AG04450 (cell line): ENCODE data around the gene KIF26A. TPM values are rescaled to one million over a fixed set of nuclear protein-coding genes. Genes with fewer than 3 reads are reported as not detected.

Source experiments
- CTCF ChIA-PET: fragments of 300-600, 350-600 bp; formaldehyde crosslinking; extraction: SDS; loops from one replicate; lab custom pipeline; 2022; ENCODE audit warnings: antibody characterized with exemption, inconsistent platforms; lab: Charles Lee
- POLR2A ChIA-PET: fragments of 350-600 bp; formaldehyde crosslinking; extraction: SDS; loops from one replicate; lab custom pipeline; 2021; ENCODE audit warnings: antibody characterized with exemption, inconsistent platforms; lab: Yijun Ruan, JAX
- DNase-seq: peaks from one replicate; pipeline ENCODE4 v3.0.0-alpha.2; 2011; ENCODE audit warnings: low read depth, low spot score
- H3K27ac ChIP-seq: one replicate; pipeline ENCODE4 v1.5.1; 2012; ENCODE audit warnings: low read depth, low read length, control low read depth
- H3K27me3 ChIP-seq: one replicate; pipeline ENCODE4 v1.6.0; 2012; ENCODE audit warnings: low read length; ENCODE audit not compliant: control insufficient read depth, insufficient read depth
- H3K4me3 ChIP-seq: 2 replicates; pipeline ENCODE4 v1.5.1; 2011; ENCODE audit warnings: mild to moderate bottlenecking, low read depth, low read length, control low read depth
- H3K9me3 ChIP-seq: 2 replicates; pipeline ENCODE4 v1.5.1; 2012; ENCODE audit warnings: low read length; ENCODE audit not compliant: control insufficient read depth, insufficient read depth
- polyA plus RNA-seq: library from polyadenylated mRNA; depleted of rRNA; stranded (reverse); fragments of >200 nt; gene quantifications from 2 replicates; pipeline ENCODE4 v1.2.3, GENCODE V29; 2011
- TF ChIP-seq, protein P1 (sequence below): IDR thresholded peaks from 2 replicates; pipeline ENCODE4 v1.5.1; 2011; ENCODE audit warnings: low read depth, low read length, control low read depth, inconsistent platforms

The KIF26A gene
- polyA plus RNA-seq, 1 experiment, result not detected

DNA sequence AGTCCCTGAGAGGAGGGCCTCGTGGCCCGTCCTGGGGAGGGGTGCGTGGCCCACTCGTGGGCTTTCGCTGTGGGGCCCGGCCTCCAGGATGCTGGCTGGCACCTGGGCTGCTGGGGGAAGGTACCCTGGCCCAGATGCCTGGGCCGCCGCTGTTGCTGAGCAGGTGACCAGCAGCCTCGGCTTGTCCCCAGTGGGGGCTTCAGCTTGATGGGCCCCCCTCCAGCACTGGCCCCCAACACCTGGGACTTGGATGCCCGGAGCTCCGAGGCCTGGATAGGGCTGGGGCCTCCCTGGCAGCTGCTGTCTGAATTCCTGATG lies 10.8 kb downstream of the KIF26A start:
- TF ChIP-seq, protein P1, sequence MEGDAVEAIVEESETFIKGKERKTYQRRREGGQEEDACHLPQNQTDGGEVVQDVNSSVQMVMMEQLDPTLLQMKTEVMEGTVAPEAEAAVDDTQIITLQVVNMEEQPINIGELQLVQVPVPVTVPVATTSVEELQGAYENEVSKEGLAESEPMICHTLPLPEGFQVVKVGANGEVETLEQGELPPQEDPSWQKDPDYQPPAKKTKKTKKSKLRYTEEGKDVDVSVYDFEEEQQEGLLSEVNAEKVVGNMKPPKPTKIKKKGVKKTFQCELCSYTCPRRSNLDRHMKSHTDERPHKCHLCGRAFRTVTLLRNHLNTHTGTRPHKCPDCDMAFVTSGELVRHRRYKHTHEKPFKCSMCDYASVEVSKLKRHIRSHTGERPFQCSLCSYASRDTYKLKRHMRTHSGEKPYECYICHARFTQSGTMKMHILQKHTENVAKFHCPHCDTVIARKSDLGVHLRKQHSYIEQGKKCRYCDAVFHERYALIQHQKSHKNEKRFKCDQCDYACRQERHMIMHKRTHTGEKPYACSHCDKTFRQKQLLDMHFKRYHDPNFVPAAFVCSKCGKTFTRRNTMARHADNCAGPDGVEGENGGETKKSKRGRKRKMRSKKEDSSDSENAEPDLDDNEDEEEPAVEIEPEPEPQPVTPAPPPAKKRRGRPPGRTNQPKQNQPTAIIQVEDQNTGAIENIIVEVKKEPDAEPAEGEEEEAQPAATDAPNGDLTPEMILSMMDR, result no peak
- H3K27ac ChIP-seq, result no peak overlapping the region
- no peak overlapping the region for H3K4me3 ChIP-seq
- POLR2A ChIA-PET, result no interaction called here
- CTCF ChIA-PET, result no interaction called here
- DNase-seq, result no peak
- H3K27me3 ChIP-seq, result no peaks in the 10 kb centered on the region
- peaks cover 36% of the 10 kb centered on the region for H3K9me3 ChIP-seq

DNA sequence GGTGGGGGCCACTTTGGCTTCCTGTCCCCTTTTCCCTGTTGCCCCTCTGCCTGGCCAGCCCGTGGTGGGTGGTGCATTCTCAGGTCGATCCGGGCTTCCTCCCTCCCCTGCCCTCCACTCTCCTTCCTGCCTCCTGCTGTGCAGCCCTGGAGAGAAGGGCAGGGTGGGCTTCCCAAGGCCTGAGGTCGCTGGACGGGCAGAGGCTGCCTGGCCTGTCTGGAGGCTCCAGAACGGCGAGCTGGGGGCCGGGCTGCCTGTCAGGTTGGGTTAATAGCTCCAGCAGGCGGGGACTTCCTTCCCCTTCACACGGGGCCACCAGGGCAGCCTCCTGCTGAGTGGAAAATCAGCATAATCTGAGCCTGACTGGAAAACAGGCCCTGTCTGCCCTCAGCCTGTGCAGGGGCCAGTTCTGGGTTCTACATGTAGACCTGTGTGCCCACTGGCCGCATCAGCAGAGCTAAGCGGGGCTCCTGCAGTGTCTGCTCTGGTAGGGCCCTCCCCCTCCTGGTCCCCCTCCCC lies 11.3 kb downstream of the KIF26A start:
- POLR2A ChIA-PET, result no interaction called here
- Histone ChIP-seq H3K9me3 (peaks cover 41% of the 10 kb centered on the region), H3K27ac (no peak overlapping the region), H3K4me3 (no peak overlapping the region), H3K27me3 (no peaks in the 10 kb centered on the region)
- CTCF ChIA-PET, result no interaction called here
- no peak for DNase-seq
- TF ChIP-seq, protein P1, result no peak

DNA sequence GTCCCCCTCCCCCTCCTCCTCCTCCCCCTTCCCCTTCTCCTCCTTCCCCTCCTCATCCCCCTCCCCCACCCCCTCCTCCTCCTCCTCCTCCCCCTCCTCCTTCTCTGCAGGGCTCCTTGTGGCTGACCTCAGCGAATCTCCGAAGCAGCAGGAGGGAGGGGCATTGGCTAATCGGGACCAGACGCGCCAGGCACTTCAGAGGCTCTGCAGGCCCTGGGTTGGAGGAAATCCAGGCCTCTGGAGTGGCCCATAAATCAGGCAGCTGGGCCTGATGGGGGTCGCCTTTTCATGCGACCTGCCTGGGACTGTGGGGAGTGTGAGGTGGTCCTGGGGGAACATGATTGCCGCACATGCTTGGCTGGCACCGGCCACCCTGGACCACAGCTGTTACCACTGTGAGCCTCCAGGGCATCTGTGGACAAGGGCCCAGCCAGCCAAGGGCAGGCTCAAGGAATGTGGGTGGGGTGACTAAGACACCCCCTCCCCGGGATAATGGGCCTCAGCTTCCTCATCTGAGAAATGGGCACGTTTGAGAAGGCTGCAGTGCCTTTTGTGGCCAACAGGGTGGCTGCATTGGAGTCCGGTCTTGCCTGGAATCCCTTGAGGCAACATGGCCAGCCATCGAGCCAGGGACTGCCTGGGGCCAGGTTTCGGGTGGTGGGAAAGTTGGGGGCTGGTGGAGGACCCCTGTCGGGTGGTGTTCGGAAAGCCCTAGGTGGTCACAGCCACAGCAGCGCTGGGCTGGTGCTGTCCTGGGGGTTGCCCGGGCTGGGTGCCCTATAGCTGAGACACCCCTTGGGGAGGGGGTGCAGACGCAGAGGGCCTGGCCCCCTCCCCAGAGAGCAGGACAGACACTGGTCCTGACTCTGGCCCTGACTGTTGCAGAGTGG lies 12.0 kb downstream of the KIF26A start:
- no peaks in the 10 kb centered on the region for H3K27me3 ChIP-seq
- TF ChIP-seq, protein P1, result peak; percentile 14; the same call in 1 of the 2 replicates
- POLR2A ChIA-PET, result no interaction called here
- no peak overlapping the region for H3K27ac ChIP-seq
- peaks cover 48% of the 10 kb centered on the region for H3K9me3 ChIP-seq
- DNase-seq, result no peak
- CTCF ChIA-PET, result no interaction called here
- H3K4me3 ChIP-seq, result no peak overlapping the region

DNA sequence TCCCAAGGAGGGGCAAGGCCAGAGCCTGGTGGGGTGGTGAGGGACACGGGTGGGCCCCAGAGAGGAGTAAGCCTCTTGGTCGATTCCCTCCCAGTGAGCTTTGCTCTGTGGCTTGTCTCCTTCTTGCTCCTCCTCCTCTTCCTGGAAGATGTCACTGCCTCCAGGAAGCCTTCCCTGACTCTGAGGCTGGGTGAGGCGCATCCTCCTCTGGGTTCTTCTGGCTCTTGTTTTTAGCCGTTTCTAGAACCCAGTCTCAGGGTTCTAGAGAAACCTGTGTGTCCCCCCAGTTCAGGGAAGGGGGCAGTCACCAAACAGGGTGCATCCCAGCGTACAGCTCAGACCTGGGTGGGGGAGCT lies 12.6 kb downstream of the KIF26A start:
- ChIA-PET POLR2A (no interaction called here), CTCF (no interaction called here)
- H3K9me3 ChIP-seq, result peaks cover 54% of the 10 kb centered on the region
- no peak overlapping the region for H3K27ac ChIP-seq
- no peaks in the 10 kb centered on the region for H3K27me3 ChIP-seq
- TF ChIP-seq, protein P1, result no peak
- H3K4me3 ChIP-seq, result no peak overlapping the region
- no peak for DNase-seq

DNA sequence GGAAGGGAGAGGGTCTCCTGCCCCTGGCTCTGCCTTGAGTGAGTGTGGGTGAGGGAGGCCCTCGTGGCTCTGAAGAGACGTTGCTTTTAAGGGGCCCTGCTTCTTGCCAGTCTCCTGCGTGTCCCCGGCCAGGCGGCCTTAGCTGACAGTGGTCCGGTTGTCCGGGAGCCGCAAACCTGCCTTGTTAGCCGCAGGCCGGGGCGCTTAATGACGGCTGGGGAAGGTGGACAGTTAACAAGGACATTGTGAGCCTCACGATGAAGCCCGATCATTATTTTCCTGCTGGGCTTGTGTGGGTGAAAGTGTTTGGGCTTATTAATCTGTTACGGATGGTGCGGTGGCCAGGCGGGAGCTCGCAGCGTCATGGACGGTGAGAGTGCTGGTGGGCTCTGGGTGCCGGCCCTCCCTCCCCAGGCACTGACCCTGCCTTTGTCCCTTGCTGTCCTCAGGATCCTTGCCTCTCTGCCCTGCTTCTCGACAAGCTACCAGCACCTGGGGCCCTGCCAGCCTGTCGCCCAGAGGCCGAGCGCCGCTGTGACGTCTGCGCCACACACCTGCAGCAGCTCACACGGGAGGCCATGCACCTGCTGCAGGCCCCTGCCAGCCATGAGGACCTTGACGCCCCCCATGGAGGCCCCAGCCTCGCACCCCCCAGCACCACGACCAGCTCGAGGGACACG lies 13.3 kb downstream of the KIF26A start:
- ChIA-PET POLR2A (no interaction called here), CTCF (no interaction called here)

More for the DNA sequence above, 13.3 kb downstream of the KIF26A start:
- DNase-seq, result no peak
- Histone ChIP-seq H3K9me3 (peaks cover 61% of the 10 kb centered on the region), H3K27me3 (no peaks in the 10 kb centered on the region), H3K27ac (no peak overlapping the region), H3K4me3 (no peak overlapping the region)
- TF ChIP-seq, protein P1, result no peak
